ENCODE measurements around the gene WTAP.
"Not testable (repeated sequence)": the region's sequence is repeated elsewhere in the genome, so short reads cannot be mapped to it uniquely, and the experiment has no call there.

The WTAP gene

GRCh38 chr6:159687341-159687740 is 40.0 kb upstream of the WTAP start:
- Histone ChIP-seq H3K9me3 (ENCODE audit: control insufficient read depth, insufficient read depth, low read length) (no peaks in the 10 kb centered on the region), H3K36me3 (ENCODE audit: control insufficient read depth, insufficient read depth, low read length) (peaks cover 9% of the 10 kb centered on the region), H3K4me3 (ENCODE audit: low read depth, low read length) (no peak overlapping the region), H3K9ac (ENCODE audit: low read depth, low read length) (no peak overlapping the region), H3K27me3 (ENCODE audit: control insufficient read depth, insufficient read depth, low read length) (no peaks in the 10 kb centered on the region), H3K4me1 (ENCODE audit: control insufficient read depth, insufficient read depth, low read length) (peaks cover 2% of the 10 kb centered on the region)

GRCh38 chr6:159688266-159688905 is 38.9 kb upstream of the WTAP start:
- Histone ChIP-seq H3K36me3 (ENCODE audit: control insufficient read depth, insufficient read depth, low read length) (peaks cover 7% of the 10 kb centered on the region), H3K9me3 (ENCODE audit: control insufficient read depth, insufficient read depth, low read length) (no peaks in the 10 kb centered on the region)

GRCh38 chr6:159689001-159689400 is 38.3 kb upstream of the WTAP start:
- H3K4me1 ChIP-seq (ENCODE audit: control insufficient read depth, insufficient read depth, low read length), result peaks cover 3% of the 10 kb centered on the region
- no peak overlapping the region for H3K4me3 ChIP-seq (ENCODE audit: low read depth, low read length)
- no peak overlapping the region for H3K9ac ChIP-seq (ENCODE audit: low read depth, low read length)
- no peaks in the 10 kb centered on the region for H3K9me3 ChIP-seq (ENCODE audit: control insufficient read depth, insufficient read depth, low read length)
- peaks cover 7% of the 10 kb centered on the region for H3K36me3 ChIP-seq (ENCODE audit: control insufficient read depth, insufficient read depth, low read length)
- H3K27me3 ChIP-seq (ENCODE audit: control insufficient read depth, insufficient read depth, low read length), result no peaks in the 10 kb centered on the region

More at GRCh38 chr6:159688266-159688905, 38.9 kb upstream of the WTAP start:
- H3K4me1 ChIP-seq (ENCODE audit: control insufficient read depth, insufficient read depth, low read length), result peaks cover 2% of the 10 kb centered on the region
- H3K27me3 ChIP-seq (ENCODE audit: control insufficient read depth, insufficient read depth, low read length), result no peaks in the 10 kb centered on the region
- H3K4me3 ChIP-seq (ENCODE audit: low read depth, low read length), result no peak overlapping the region
- no peak overlapping the region for H3K9ac ChIP-seq (ENCODE audit: low read depth, low read length)

- H3K4me3 ChIP-seq (ENCODE audit: low read depth, low read length); H3K9ac ChIP-seq (ENCODE audit: low read depth, low read length); H3K36me3 ChIP-seq (ENCODE audit: control insufficient read depth, insufficient read depth, low read length); H3K27me3 ChIP-seq (ENCODE audit: control insufficient read depth, insufficient read depth, low read length); H3K4me1 ChIP-seq (ENCODE audit: control insufficient read depth, insufficient read depth, low read length); H3K9me3 ChIP-seq (ENCODE audit: control insufficient read depth, insufficient read depth, low read length): not testable (repeated sequence)
Observed at GRCh38 chr6:159690135-159690534, 37.2 kb upstream of the WTAP start.

GRCh38 chr6:159691133-159691962 is 36.0 kb upstream of the WTAP start:
- Histone ChIP-seq H3K9ac (ENCODE audit: low read depth, low read length) (no peak overlapping the region), H3K4me3 (ENCODE audit: low read depth, low read length) (no peak overlapping the region), H3K4me1 (ENCODE audit: control insufficient read depth, insufficient read depth, low read length) (peaks cover 5% of the 10 kb centered on the region), H3K9me3 (ENCODE audit: control insufficient read depth, insufficient read depth, low read length) (no peaks in the 10 kb centered on the region), H3K36me3 (ENCODE audit: control insufficient read depth, insufficient read depth, low read length) (peaks cover 2% of the 10 kb centered on the region), H3K27me3 (ENCODE audit: control insufficient read depth, insufficient read depth, low read length) (no peaks in the 10 kb centered on the region)

GRCh38 chr6:159691963-159692287 is 35.4 kb upstream of the WTAP start:
- no peaks in the 10 kb centered on the region for H3K27me3 ChIP-seq (ENCODE audit: control insufficient read depth, insufficient read depth, low read length)
- H3K9ac ChIP-seq (ENCODE audit: low read depth, low read length), result no peak overlapping the region
- H3K36me3 ChIP-seq (ENCODE audit: control insufficient read depth, insufficient read depth, low read length), result peaks cover 2% of the 10 kb centered on the region
- peak overlapping the region; percentile 83 for H3K4me3 ChIP-seq (ENCODE audit: low read depth, low read length)
- H3K4me1 ChIP-seq (ENCODE audit: control insufficient read depth, insufficient read depth, low read length), result peaks cover 5% of the 10 kb centered on the region
- H3K9me3 ChIP-seq (ENCODE audit: control insufficient read depth, insufficient read depth, low read length), result no peaks in the 10 kb centered on the region

GRCh38 chr6:159692303-159693127 is 34.8 kb upstream of the WTAP start:
- peaks cover 5% of the 10 kb centered on the region for H3K4me1 ChIP-seq (ENCODE audit: control insufficient read depth, insufficient read depth, low read length)
- H3K27me3 ChIP-seq (ENCODE audit: control insufficient read depth, insufficient read depth, low read length), result no peaks in the 10 kb centered on the region
- peaks cover 2% of the 10 kb centered on the region for H3K36me3 ChIP-seq (ENCODE audit: control insufficient read depth, insufficient read depth, low read length)
- peak overlapping the region; percentile 83 for H3K4me3 ChIP-seq (ENCODE audit: low read depth, low read length)
- peak overlapping the region; percentile 68 for H3K9ac ChIP-seq (ENCODE audit: low read depth, low read length)
- no peaks in the 10 kb centered on the region for H3K9me3 ChIP-seq (ENCODE audit: control insufficient read depth, insufficient read depth, low read length)

GRCh38 chr6:159693128-159693893 is 34.0 kb upstream of the WTAP start, which contains the start of gene SOD2:
SOD2 (minus strand) TSS chr6:159693241; CDS start chr6:159693167, 74 bp downstream.
- Histone ChIP-seq H3K27me3 (ENCODE audit: control insufficient read depth, insufficient read depth, low read length) (no peaks in the 10 kb centered on the region), H3K4me1 (ENCODE audit: control insufficient read depth, insufficient read depth, low read length) (peaks cover 5% of the 10 kb centered on the region), H3K4me3 (ENCODE audit: low read depth, low read length) (peak within 1 kb of the TSS; percentile 84), H3K9me3 (ENCODE audit: control insufficient read depth, insufficient read depth, low read length) (no peaks in the 10 kb centered on the region), H3K36me3 (ENCODE audit: control insufficient read depth, insufficient read depth, low read length) (peaks cover 2% of the 10 kb centered on the region), H3K9ac (ENCODE audit: low read depth, low read length) (peak within 1 kb of the TSS; percentile 70)

- H3K9ac ChIP-seq (ENCODE audit: low read depth, low read length), result peak overlapping the region; percentile 70
- peaks cover 2% of the 10 kb centered on the region for H3K36me3 ChIP-seq (ENCODE audit: control insufficient read depth, insufficient read depth, low read length)
- no peaks in the 10 kb centered on the region for H3K9me3 ChIP-seq (ENCODE audit: control insufficient read depth, insufficient read depth, low read length)
- peak overlapping the region; percentile 84 for H3K4me3 ChIP-seq (ENCODE audit: low read depth, low read length)
- no peaks in the 10 kb centered on the region for H3K27me3 ChIP-seq (ENCODE audit: control insufficient read depth, insufficient read depth, low read length)
- H3K4me1 ChIP-seq (ENCODE audit: control insufficient read depth, insufficient read depth, low read length), result peaks cover 5% of the 10 kb centered on the region
Observed at GRCh38 chr6:159693894-159694545, 33.3 kb upstream of the WTAP start.

- peaks cover 5% of the 10 kb centered on the region for H3K4me1 ChIP-seq (ENCODE audit: control insufficient read depth, insufficient read depth, low read length)
- H3K27me3 ChIP-seq (ENCODE audit: control insufficient read depth, insufficient read depth, low read length), result no peaks in the 10 kb centered on the region
- no peaks in the 10 kb centered on the region for H3K36me3 ChIP-seq (ENCODE audit: control insufficient read depth, insufficient read depth, low read length)
- no peak overlapping the region for H3K4me3 ChIP-seq (ENCODE audit: low read depth, low read length)
- no peak overlapping the region for H3K9ac ChIP-seq (ENCODE audit: low read depth, low read length)
- H3K9me3 ChIP-seq (ENCODE audit: control insufficient read depth, insufficient read depth, low read length), result no peaks in the 10 kb centered on the region
Observed at GRCh38 chr6:159695984-159696383, 31.3 kb upstream of the WTAP start.

GRCh38 chr6:159700970-159701369 is 26.3 kb upstream of the WTAP start:
- Histone ChIP-seq H3K36me3 (ENCODE audit: control insufficient read depth, insufficient read depth, low read length) (no peaks in the 10 kb centered on the region), H3K9ac (ENCODE audit: low read depth, low read length) (no peak overlapping the region), H3K4me1 (ENCODE audit: control insufficient read depth, insufficient read depth, low read length) (no peaks in the 10 kb centered on the region), H3K4me3 (ENCODE audit: low read depth, low read length) (no peak overlapping the region), H3K9me3 (ENCODE audit: control insufficient read depth, insufficient read depth, low read length) (no peaks in the 10 kb centered on the region), H3K27me3 (ENCODE audit: control insufficient read depth, insufficient read depth, low read length) (no peaks in the 10 kb centered on the region)

Measured in iPS-15b (cell line).